CD4-positive, alpha-beta memory T cell (primary cell): Measurements from ENCODE around the gene IPMK. TPM values are rescaled to one million over a fixed set of nuclear protein-coding genes. Genes with fewer than 3 reads are reported as not detected.
"Not testable (repeated sequence)": the region's sequence is repeated elsewhere in the genome, so short reads cannot be mapped to it uniquely, and the experiment has no call there.

Source experiments
- CTCF ChIA-PET: fragments of 350-600 bp; sonication (Branson Sonifier 250); formaldehyde crosslinking; loops from one replicate; lab custom pipeline; 2021; ENCODE audit warnings: inconsistent platforms; ENCODE audit not compliant: partially characterized antibody; lab: Charles Lee
- POLR2A ChIA-PET: fragments of 350-600 bp; sonication (Branson Sonifier 250); formaldehyde crosslinking; loops from one replicate; lab custom pipeline; 2021; ENCODE audit not compliant: partially characterized antibody; lab: Charles Lee
- DNase-seq, 5 donors: peaks; one replicate each; pipeline versions ENCODE4 v3.0.0 to v3.0.0-alpha.2; 2020 to 2022; ENCODE audit warnings: mixed read lengths in 1 of 5
- H3K27ac ChIP-seq: one replicate; pipeline ENCODE4 v1.7.0; 2013; ENCODE audit warnings: low read depth, low read length
- H3K27me3 ChIP-seq: 2 replicates; pipeline ENCODE4 v1.7.0; 2013; ENCODE audit warnings: mild to moderate bottlenecking, low read length, moderate library complexity; ENCODE audit not compliant: insufficient read depth
- H3K36me3 ChIP-seq: 2 replicates; pipeline ENCODE4 v1.7.0; 2013; ENCODE audit warnings: mild to moderate bottlenecking, low read length, moderate library complexity; ENCODE audit not compliant: insufficient read depth
- H3K4me1 ChIP-seq: 2 replicates; pipeline ENCODE4 v1.7.0; 2013; ENCODE audit warnings: mild to moderate bottlenecking, low read length, moderate library complexity; ENCODE audit not compliant: insufficient read depth
- H3K4me3 ChIP-seq, 2 donors: one replicate each; pipeline ENCODE4 v1.7.0; 2013; ENCODE audit warnings: low read length in 2 of 2, mild to moderate bottlenecking in 1 of 2
- H3K9me3 ChIP-seq, 2 donors: one replicate each; pipeline ENCODE4 v1.7.0; 2013; ENCODE audit warnings: low read length in 2 of 2, control low read depth in 1 of 2; ENCODE audit not compliant: control insufficient read depth in 1 of 2
- H3K27ac Mint-ChIP-seq, 7 donors: one replicate each; pipeline ENCODE4 v1.8.0; 2020 to 2021; ENCODE audit warnings: mixed read lengths in 7 of 7, mild to moderate bottlenecking in 6 of 7, inconsistent platforms in 3 of 7, moderate library complexity in 3 of 7
- H3K27me3 Mint-ChIP-seq, 2 donors: one replicate each; pipeline ENCODE4 v1.8.0; 2020 to 2021; ENCODE audit warnings: mixed read lengths in 2 of 2
- H3K36me3 Mint-ChIP-seq, 2 donors: one replicate each; pipeline ENCODE4 v1.8.0; 2020 to 2021; ENCODE audit warnings: mixed read lengths in 2 of 2, inconsistent platforms in 1 of 2, mild to moderate bottlenecking in 1 of 2
- H3K4me1 Mint-ChIP-seq, 4 donors: one replicate each; pipeline ENCODE4 v1.8.0; 2020 to 2021; ENCODE audit warnings: mixed read lengths in 4 of 4, mild to moderate bottlenecking in 1 of 4
- H3K4me3 Mint-ChIP-seq, 8 donors: one replicate each; pipeline ENCODE4 v1.8.0; 2020 to 2021; ENCODE audit warnings: mixed read lengths in 8 of 8, mild to moderate bottlenecking in 7 of 8, moderate library complexity in 6 of 8, inconsistent platforms in 3 of 8
- H3K9me3 Mint-ChIP-seq, 8 donors: one replicate each; pipeline ENCODE4 v1.8.0; 2020 to 2021; ENCODE audit warnings: mixed read lengths in 8 of 8, mild to moderate bottlenecking in 5 of 8, inconsistent platforms in 3 of 8, moderate library complexity in 1 of 8
- intact Hi-C: fragments of 100-400 bp; cut with micrococcal nuclease; formaldehyde crosslinking; loops from one replicate; pipeline ENCODE4 v1.15.1; 2023
- polyA plus RNA-seq, 2 donors: library from polyadenylated mRNA; unstranded; fragments of 300-500 nt; fragmentation: Illumina TruSeq; gene quantifications; one replicate each; pipeline ENCODE4 v1.2.3, GENCODE V29; 2021
- total RNA-seq, 2 experiments: library from RNA; stranded (reverse); gene quantifications; one replicate each; pipeline ENCODE4 v1.2.3, GENCODE V29; 2021

IPMK gene
- total and polyA plus RNA-seq, 4 experiments from 2014 or later: 1.2 to 6.5 (median 4.1) TPM

GRCh38 chr10:58244666-58245065, 23.0 kb downstream of the IPMK start:
- H3K27ac Mint-ChIP-seq, H3K4me3 Mint-ChIP-seq, intact Hi-C loops, H3K4me3 ChIP-seq, H3K27ac ChIP-seq, H3K27me3 ChIP-seq, POLR2A ChIA-PET, H3K27me3 Mint-ChIP-seq, H3K9me3 ChIP-seq, H3K36me3 ChIP-seq, CTCF ChIA-PET, DNase-seq: not testable (repeated sequence)
- peaks cover 0 to 13% (median 4%) of the 10 kb centered on the region in 8 donors for H3K9me3 Mint-ChIP-seq
- peaks cover 16% of the 10 kb centered on the region for H3K4me1 ChIP-seq
- H3K36me3 Mint-ChIP-seq: peaks cover 17 to 20% of the 10 kb centered on the region in 2 donors
- H3K4me1 Mint-ChIP-seq: peaks cover 14 to 32% (median 27%) of the 10 kb centered on the region in 4 donors

DNA sequence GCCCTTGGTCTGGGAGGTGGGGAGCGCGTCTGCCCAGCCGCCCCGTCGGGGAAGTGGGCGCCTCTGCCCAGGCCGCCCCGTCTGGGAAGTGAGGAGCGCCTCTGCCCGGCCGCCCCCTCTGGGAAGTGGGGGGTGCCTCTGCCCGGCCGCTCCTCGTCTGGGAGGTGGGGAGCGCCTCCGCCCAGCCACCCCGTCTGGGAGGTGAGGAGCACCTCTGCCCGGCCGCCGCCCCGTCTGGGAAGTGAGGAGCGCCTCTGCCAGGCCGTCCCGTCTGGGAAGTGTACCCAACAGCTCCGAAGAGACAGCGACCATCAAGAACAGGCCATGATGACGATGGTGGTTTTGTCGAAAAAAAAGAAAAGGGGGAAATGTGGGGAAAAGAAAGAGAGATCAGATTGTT, 23.5 kb downstream of the IPMK start:
- peaks cover 15 to 36% (median 31%) of the 10 kb centered on the region in 4 donors for H3K4me1 Mint-ChIP-seq

DNA sequence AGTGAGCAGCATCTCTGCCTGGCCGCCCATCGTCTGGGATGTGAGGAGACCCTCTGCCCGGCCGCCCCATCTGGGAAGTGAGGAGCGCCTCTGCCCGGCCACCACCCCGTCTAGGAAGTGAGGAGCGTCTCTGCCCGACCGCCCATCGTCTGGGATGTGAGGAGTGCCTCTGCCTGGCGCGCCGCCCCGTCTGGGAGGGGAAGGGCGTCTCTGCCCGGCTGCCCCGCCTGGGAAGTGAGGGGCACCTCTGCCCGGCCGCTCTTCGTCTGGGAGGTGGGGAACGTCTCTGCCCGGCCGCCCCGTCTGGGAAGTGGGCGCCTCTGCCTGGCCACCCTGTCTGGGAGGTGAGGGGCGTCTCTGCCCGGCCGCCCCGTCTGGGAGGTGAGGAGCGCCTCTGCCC, 23.9 kb downstream of the IPMK start:
- H3K4me3 Mint-ChIP-seq, H3K27ac ChIP-seq, H3K27me3 Mint-ChIP-seq, H3K27ac Mint-ChIP-seq, H3K9me3 ChIP-seq, CTCF ChIA-PET, H3K4me3 ChIP-seq, H3K36me3 ChIP-seq, POLR2A ChIA-PET, H3K27me3 ChIP-seq, intact Hi-C loops: not testable (repeated sequence)
- DNase-seq: peak in 1 of 5 donors; percentile 38
- H3K36me3 Mint-ChIP-seq: peaks cover 17 to 20% of the 10 kb centered on the region in 2 donors
- peaks cover 17 to 38% (median 32%) of the 10 kb centered on the region in 4 donors for H3K4me1 Mint-ChIP-seq
- peaks cover 22% of the 10 kb centered on the region for H3K4me1 ChIP-seq
- peaks cover 0 to 13% (median 4%) of the 10 kb centered on the region in 8 donors for H3K9me3 Mint-ChIP-seq

More for the DNA sequence above, 23.5 kb downstream of the IPMK start:
- intact Hi-C loops, H3K27ac ChIP-seq, CTCF ChIA-PET, H3K36me3 ChIP-seq, H3K4me3 Mint-ChIP-seq, H3K9me3 ChIP-seq, H3K27me3 ChIP-seq, H3K27me3 Mint-ChIP-seq, DNase-seq, H3K27ac Mint-ChIP-seq, POLR2A ChIA-PET, H3K4me3 ChIP-seq: not testable (repeated sequence)
- Mint-ChIP-seq H3K9me3 (peaks cover 0 to 13% (median 4%) of the 10 kb centered on the region in 8 donors), H3K36me3 (peaks cover 17 to 20% of the 10 kb centered on the region in 2 donors)
- H3K4me1 ChIP-seq: peaks cover 20% of the 10 kb centered on the region

DNA sequence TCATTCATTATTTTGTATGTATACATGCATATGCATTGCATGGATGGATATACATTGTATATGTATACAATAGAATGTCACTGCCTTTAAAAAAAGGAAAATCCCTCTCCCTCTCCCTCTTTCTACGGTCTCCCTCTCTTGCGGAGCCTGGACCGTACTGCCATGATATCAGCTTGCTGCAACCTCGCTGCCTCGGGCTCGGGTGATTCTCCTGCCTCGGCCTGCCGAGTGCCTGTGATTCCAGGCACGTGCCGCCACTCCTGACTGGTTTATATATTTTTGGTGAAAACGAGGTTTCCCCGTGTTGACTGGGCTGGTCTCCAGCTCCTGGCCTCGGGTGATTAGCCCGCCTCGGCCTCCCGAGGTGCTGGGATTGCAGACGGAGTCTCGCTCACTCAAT, 24.4 kb downstream of the IPMK start:
- intact Hi-C loops: no loop called here
- Histone ChIP-seq H3K4me1 (peaks cover 22% of the 10 kb centered on the region), H3K9me3 (no peaks in the 10 kb centered on the region), H3K36me3 (no peaks in the 10 kb centered on the region), H3K27ac (no peak overlapping the region), H3K4me3 (no peak overlapping the region), H3K27me3 (no peaks in the 10 kb centered on the region)
- no peak overlapping the region for H3K4me3 Mint-ChIP-seq
- peaks cover 13 to 17% of the 10 kb centered on the region in 2 donors for H3K36me3 Mint-ChIP-seq
- no peaks in the 10 kb centered on the region for H3K27me3 Mint-ChIP-seq
- H3K9me3 Mint-ChIP-seq: peaks cover 0 to 10% (median 4%) of the 10 kb centered on the region in 8 donors
- ChIA-PET POLR2A (no interaction called here), CTCF (no interaction called here)
- no peak for DNase-seq
- H3K27ac Mint-ChIP-seq: no peak overlapping the region
- peaks cover 17 to 39% (median 32%) of the 10 kb centered on the region in 4 donors for H3K4me1 Mint-ChIP-seq

DNA sequence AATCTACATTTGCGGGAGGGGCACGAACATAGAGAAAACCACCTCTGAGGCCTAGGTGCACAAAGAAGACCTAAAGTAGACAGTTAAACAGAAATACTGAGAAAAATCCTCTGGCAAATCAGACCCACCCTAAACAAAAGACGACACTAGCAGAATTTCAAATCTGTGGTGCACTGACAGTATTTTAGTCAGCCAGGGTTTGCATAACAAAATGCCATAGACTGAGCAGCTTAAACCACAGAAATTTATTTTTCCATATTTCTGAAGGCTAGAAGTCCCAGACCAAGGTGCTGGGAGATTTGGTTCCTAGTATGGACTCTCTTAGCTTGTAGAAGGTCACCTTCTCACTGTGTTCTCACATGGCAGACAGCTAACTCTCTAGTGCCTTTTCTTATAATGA, 26.3 kb downstream of the IPMK start:
- DNase-seq: no peak
- H3K4me3 ChIP-seq: no peak overlapping the region
- no peak overlapping the region for H3K27ac ChIP-seq
- Mint-ChIP-seq H3K36me3 (peaks cover 31 to 36% of the 10 kb centered on the region in 2 donors), H3K4me3 (peak overlapping the region in 1 of 8 donors; percentile 29), H3K4me1 (peaks cover 18 to 51% (median 32%) of the 10 kb centered on the region in 4 donors), H3K27me3 (no peaks in the 10 kb centered on the region), H3K9me3 (peaks cover 0 to 10% (median 2%) of the 10 kb centered on the region in 8 donors), H3K27ac (peak overlapping the region in 1 of 7 donors; percentile 22)
- H3K27me3 ChIP-seq: no peaks in the 10 kb centered on the region
- intact Hi-C loops: no loop called here
- ChIA-PET POLR2A (no interaction called here), CTCF (interaction anchor here (0.5 kb wide), 1 partner anchor 36 kb away, joined by 3 read pairs; no protein-coding TSS in a partner anchor)
- no peaks in the 10 kb centered on the region for H3K9me3 ChIP-seq
- H3K4me1 ChIP-seq: peaks cover 22% of the 10 kb centered on the region
- no peaks in the 10 kb centered on the region for H3K36me3 ChIP-seq

- no peak for DNase-seq
- intact Hi-C loops: no loop called here
- Mint-ChIP-seq H3K36me3 (peaks cover 38 to 43% of the 10 kb centered on the region in 2 donors), H3K27ac (peak overlapping the region in 1 of 7 donors; percentile 74), H3K4me1 (peaks cover 18 to 51% (median 32%) of the 10 kb centered on the region in 4 donors), H3K9me3 (peaks cover 0 to 10% (median 1%) of the 10 kb centered on the region in 8 donors), H3K4me3 (peak overlapping the region in 1 of 8 donors; percentile 5), H3K27me3 (no peaks in the 10 kb centered on the region)
- H3K4me3 ChIP-seq: no peak overlapping the region
- ChIA-PET CTCF (no interaction called here), POLR2A (no interaction called here)
- H3K27me3 ChIP-seq: no peaks in the 10 kb centered on the region
- H3K4me1 ChIP-seq: peaks cover 22% of the 10 kb centered on the region
- no peak overlapping the region for H3K27ac ChIP-seq
- H3K36me3 ChIP-seq: peaks cover 3% of the 10 kb centered on the region
- H3K9me3 ChIP-seq: no peaks in the 10 kb centered on the region
Observed at GRCh38 chr10:58240531-58240930, 27.2 kb downstream of the IPMK start.

DNA sequence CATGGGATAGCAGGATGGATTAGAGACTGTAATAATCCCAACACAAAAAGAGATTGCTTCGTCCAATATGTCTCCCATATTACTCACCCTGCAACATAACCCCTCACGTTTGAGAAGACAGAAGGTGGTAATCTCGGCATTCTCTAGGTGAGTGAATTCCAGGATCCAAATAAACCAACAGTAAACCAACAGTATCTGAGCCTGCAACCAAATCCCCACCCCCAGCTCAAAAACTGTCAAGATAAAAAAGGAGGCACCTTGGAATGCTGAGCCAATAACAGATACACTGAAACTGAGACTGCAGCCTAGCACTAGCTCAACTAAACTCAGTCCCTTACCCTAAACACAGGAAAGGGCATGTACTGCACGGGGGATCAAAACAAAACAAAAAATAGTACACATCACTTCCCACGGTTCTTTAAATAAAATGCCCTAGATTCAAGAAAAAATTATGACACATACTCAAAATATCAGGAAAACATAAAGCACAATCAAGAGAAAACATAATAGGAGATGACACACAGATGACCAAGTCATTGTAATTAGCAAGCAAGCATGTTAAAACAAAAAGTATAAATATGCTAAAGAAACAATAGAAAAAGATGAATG, 28.0 kb downstream of the IPMK start:
- no peaks in the 10 kb centered on the region for H3K9me3 ChIP-seq
- DNase-seq: no peak
- no peak overlapping the region for H3K27ac ChIP-seq
- POLR2A ChIA-PET: no interaction called here
- H3K4me1 Mint-ChIP-seq: peaks cover 18 to 51% (median 32%) of the 10 kb centered on the region in 4 donors
- no peaks in the 10 kb centered on the region for H3K27me3 ChIP-seq
- peaks cover 22% of the 10 kb centered on the region for H3K4me1 ChIP-seq
- no peak overlapping the region for H3K4me3 ChIP-seq
- H3K9me3 Mint-ChIP-seq: peaks cover 0 to 7% (median under 1%) of the 10 kb centered on the region in 8 donors
- CTCF ChIA-PET: no interaction called here
- H3K4me3 Mint-ChIP-seq: peak overlapping the region in 2 of 8 donors; percentile 15 to 45
- intact Hi-C loops: no loop called here
- H3K27me3 Mint-ChIP-seq: no peaks in the 10 kb centered on the region
- H3K36me3 Mint-ChIP-seq: peaks cover 45 to 48% of the 10 kb centered on the region in 2 donors
- H3K36me3 ChIP-seq: peaks cover 3% of the 10 kb centered on the region
- no peak overlapping the region for H3K27ac Mint-ChIP-seq
